Testis (tissue), 3 donors: ENCODE data around the gene CFAP300. TPM values are rescaled to one million over a fixed set of nuclear protein-coding genes. Genes with fewer than 3 reads are reported as not detected.
A peak's percentile ranks its signal among the peaks of the same experiment; 100 is the strongest.

Source experiments
- DNase-seq: peaks from one replicate; pipeline ENCODE4 v3.0.0-alpha.2; 2019
- H3K27ac ChIP-seq, 2 donors: fragments of 200-600 bp; sonication (generic); one replicate each; pipeline ENCODE4 v1.5.1; 2019
- H3K27me3 ChIP-seq: fragments of 200-600 bp; sonication (generic); one replicate; pipeline ENCODE4 v1.5.1; 2019
- H3K36me3 ChIP-seq: fragments of 200-600 bp; sonication (generic); one replicate; pipeline ENCODE4 v1.5.1; 2017; ENCODE audit warnings: low read depth; ENCODE audit errors: missing control alignments
- H3K4me1 ChIP-seq: fragments of 200-600 bp; sonication (generic); one replicate; pipeline ENCODE4 v1.5.1; 2019
- H3K4me3 ChIP-seq, 2 donors: fragments of 200-600 bp; sonication (generic); one replicate each; pipeline ENCODE4 v1.5.1; 2017 to 2019
- H3K9me3 ChIP-seq: fragments of 200-600 bp; sonication (generic); one replicate; pipeline ENCODE4 v1.5.1; 2017
- CTCF ChIP-seq, 3 experiments: fragments of 450-650 bp in 2 of 3; fragments of 200-600 bp in 1 of 3; sonication (generic) in 1 of 3; IDR thresholded peaks; one replicate each; pipeline ENCODE4 v1.5.1; 2016 to 2019; ENCODE audit warnings: antibody characterized with exemption in 3 of 3, mild to moderate bottlenecking in 2 of 3, moderate library complexity in 1 of 3
- POLR2A ChIP-seq: fragments of 450-650 bp; IDR thresholded peaks from one replicate; pipeline ENCODE4 v1.6.1; 2017; ENCODE audit warnings: antibody characterized with exemption, mild to moderate bottlenecking, moderate library complexity
- WGBS, 2 donors: methylation state at CpG; one replicate each; pipeline ENCODE4 v1.1.5; 2018; 5-methylcytosine and 5-hydroxymethylcytosine counted together
- intact Hi-C: fragments of 100-400 bp; cut with DNase I; formaldehyde crosslinking; loops from one replicate; pipeline ENCODE4 v1.15.1; 2023; ENCODE audit warnings: low total_unique reads
- polyA plus RNA-seq: library from polyadenylated mRNA; stranded (reverse); fragments of 350-450 nt; fragmentation: Illumina TruSeq; extraction: RNeasy Lipid Tissue Mini Kit (QIAGEN cat#74804); gene quantifications from one replicate; pipeline ENCODE4 v1.2.3, GENCODE V29; 2014; ENCODE audit warnings: low read depth, low replicate concordance; ENCODE audit not compliant: insufficient read depth
- total RNA-seq, 2 donors: library from RNA; depleted of rRNA; stranded (reverse); fragments of >200 nt; gene quantifications; one replicate each; pipeline ENCODE4 v1.2.3, GENCODE V29; 2016

The CFAP300 gene
- total and polyA plus RNA-seq, 3 donors from 2014 or later: 15.1 to 98.0 (median 28.9) TPM

DNA sequence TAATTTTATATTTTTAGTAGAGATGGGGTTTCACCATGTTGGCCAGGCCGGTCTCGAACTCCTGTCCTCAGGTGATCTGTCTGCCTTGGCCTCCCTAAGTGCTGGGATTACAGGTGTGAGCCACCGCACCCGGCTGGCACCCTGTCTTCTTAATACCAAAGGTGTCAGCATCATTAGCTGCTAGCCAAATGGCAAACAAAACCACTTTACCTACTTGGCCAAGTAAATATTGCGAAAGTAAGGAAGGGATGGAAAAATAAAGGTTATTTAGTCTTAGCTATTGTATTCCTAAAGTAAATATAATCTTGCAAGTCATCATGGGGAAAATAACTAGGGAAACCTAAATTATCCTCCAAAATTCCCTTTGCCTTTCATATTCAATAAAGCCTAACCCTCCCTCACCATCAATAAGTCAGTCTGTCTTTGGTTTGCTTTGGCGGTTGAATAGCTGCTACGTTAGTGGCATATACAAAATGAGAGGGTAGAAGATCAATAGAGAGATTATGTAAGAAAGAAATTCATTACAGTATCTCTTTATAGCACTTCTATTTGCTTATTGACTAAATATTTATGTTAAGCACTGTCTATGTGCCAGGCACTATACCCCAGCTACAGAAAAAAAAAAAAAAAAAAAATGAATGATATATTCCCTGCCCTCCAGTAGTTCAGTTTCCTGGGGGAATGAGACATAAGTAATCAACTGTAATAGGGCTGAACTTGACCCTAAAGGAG is 40.2 kb upstream of the CFAP300 start:
- Histone ChIP-seq H3K27ac (no peak overlapping the region), H3K4me1 (no peaks in the 10 kb centered on the region), H3K27me3 (no peaks in the 10 kb centered on the region), H3K9me3 (no peaks in the 10 kb centered on the region), H3K4me3 (no peak overlapping the region), H3K36me3 (no peaks in the 10 kb centered on the region)
- DNase-seq: no peak
- intact Hi-C loops: loop anchor here (10.0 kb wide), 1 partner anchor 142 kb away; no protein-coding TSS in a partner anchor
- TF ChIP-seq CTCF (IDR thresholded peaks at IDR 0.05): no peak
- TF ChIP-seq POLR2A: no peak
- WGBS, 2 donors: 94 to 95% methylated on average over 7 of the region's 7 CpGs

DNA sequence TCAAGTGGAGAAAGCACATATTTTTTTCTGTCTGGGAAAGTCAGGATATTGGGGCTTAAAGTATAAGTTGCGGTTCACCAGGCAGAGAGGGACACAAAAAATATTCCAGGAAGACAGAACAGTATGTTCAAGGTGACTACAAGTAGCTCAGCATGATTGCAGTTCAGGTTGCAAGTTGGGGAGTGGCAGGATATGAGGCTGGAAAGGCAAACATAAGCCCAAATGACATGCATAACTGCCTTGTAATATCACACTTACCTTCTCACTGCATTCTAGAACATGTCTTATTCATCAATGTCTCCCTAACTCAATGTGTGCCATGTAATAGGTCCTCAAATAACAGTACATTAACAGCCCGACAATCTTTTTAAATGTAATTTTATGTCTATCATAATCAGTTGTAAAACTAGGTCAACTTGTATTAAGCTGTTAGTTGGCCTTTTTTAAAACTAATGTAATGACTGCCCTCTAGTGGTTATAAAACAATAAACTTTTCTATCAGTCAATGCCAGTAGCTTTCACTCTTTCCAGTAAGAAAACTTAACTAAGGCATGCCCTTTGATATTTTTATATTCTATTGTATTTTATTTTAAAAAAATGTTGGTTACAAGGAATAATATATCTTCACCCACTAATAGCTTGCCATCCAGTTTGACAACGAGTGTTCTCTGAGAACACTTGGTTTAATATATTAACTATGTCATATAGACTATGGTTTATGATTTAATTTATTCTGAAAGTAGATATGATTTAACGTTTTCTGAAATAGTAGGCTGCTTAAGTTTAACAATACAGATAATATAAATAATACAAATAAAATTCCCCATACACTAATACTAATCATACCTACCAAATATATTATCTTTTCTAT is 39.4 kb upstream of the CFAP300 start:
- TF ChIP-seq POLR2A (no peak), CTCF (IDR thresholded peaks at IDR 0.05) (peak in 2 of 3 experiments; percentile 22 to 74)
- Histone ChIP-seq H3K27me3 (no peaks in the 10 kb centered on the region), H3K4me1 (no peaks in the 10 kb centered on the region), H3K4me3 (no peak overlapping the region), H3K9me3 (no peaks in the 10 kb centered on the region), H3K36me3 (no peaks in the 10 kb centered on the region), H3K27ac (no peak overlapping the region)
- intact Hi-C loops: loop anchor here (10.0 kb wide), 1 partner anchor 143 kb away; no protein-coding TSS in a partner anchor
- WGBS, 2 donors: 33 to 46% methylated on average over 4 of the region's 4 CpGs
- no peak for DNase-seq

GRCh38 chr11:102010776-102011494 is 36.3 kb upstream of the CFAP300 start:
- no peak overlapping the region for H3K4me3 ChIP-seq
- H3K27me3 ChIP-seq: no peaks in the 10 kb centered on the region
- H3K27ac ChIP-seq: no peak overlapping the region
- intact Hi-C loops: no loop called here
- no peaks in the 10 kb centered on the region for H3K36me3 ChIP-seq
- H3K4me1 ChIP-seq: no peaks in the 10 kb centered on the region
- H3K9me3 ChIP-seq: no peaks in the 10 kb centered on the region
- WGBS, 2 donors: 23 to 27% methylated on average over 12 of the region's 12 CpGs
- DNase-seq: peak; percentile 48
- no peak for TF ChIP-seq CTCF (IDR thresholded peaks at IDR 0.05)
- TF ChIP-seq POLR2A: no peak

GRCh38 chr11:102012946-102013345 is 34.3 kb upstream of the CFAP300 start:
- 78 to 82% methylated on average over 3 of the region's 3 CpGs for WGBS, 2 donors

More at GRCh38 chr11:102012946-102013345, 34.3 kb upstream of the CFAP300 start:
- Histone ChIP-seq H3K36me3 (no peaks in the 10 kb centered on the region), H3K27me3 (no peaks in the 10 kb centered on the region), H3K4me3 (no peak overlapping the region), H3K27ac (no peak overlapping the region), H3K9me3 (no peaks in the 10 kb centered on the region), H3K4me1 (no peaks in the 10 kb centered on the region)
- intact Hi-C loops: no loop called here
- no peak for DNase-seq
- no peak for TF ChIP-seq POLR2A
- no peak for TF ChIP-seq CTCF (IDR thresholded peaks at IDR 0.05)
